NCI-H526 treated with DMSO at 0.1 percent for 48 hours (cell line): ENCODE data around the gene BAIAP2L1.
"Not testable (repeated sequence)": the region's sequence is repeated elsewhere in the genome, so short reads cannot be mapped to it uniquely, and the experiment has no call there.

Source experiments
- DNase-seq: peaks from one replicate; lab custom pipeline; 2025; lab: John Stamatoyannopoulos, UW

BAIAP2L1 gene

GRCh38 chr7:98321301-98321700, 79.6 kb downstream of the BAIAP2L1 start:
- no peak for DNase-seq

DNA sequence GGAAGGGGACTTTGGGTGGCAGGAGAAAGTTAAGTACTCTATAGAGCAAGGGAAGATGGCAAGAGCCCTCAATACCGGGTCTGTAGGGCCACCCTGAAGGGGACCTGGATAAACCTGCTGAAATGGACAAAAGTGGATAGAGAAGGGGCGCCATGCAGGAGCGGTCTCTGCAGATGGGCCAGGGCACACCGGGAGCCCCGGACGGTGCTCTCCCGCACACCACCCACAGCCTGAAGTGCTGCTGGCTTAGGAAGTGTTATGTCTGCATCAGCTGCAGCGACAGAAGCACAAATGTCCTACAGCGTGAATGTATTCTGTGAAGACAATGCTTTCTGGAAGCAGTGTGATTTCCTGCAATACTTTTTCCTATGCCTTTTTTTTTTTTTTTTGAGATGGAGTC, 81.7 kb downstream of the BAIAP2L1 start:
- no peak for DNase-seq

GRCh38 chr7:98317366-98318040, 83.4 kb downstream of the BAIAP2L1 start:
- DNase-seq, result no peak

DNA sequence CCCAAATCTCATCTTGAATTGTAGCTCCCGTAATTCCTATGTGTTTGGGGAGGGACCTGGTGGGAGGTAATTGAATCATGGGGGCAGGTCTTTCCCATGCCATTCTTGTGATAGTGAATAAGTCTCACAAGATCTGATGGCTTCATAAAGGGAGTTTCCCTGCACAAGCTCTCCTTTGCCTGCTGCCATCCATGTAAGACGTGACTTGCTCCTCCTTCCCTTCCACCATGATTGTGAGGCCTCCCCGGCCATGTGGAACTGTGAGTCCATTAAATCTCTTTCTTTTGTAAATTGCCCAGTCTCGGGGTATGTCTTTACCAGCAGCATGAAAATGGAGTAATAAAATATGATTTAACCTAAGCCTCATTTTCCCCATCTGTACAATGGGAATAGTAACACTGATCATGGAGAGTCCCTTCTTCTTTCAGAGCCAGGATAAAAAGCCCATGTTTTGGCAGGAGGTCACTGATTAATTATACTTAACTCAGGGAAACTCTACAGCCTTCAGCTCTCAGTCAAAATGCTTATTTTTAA, 84.8 kb downstream of the BAIAP2L1 start:
- DNase-seq, result not testable (repeated sequence)

DNA sequence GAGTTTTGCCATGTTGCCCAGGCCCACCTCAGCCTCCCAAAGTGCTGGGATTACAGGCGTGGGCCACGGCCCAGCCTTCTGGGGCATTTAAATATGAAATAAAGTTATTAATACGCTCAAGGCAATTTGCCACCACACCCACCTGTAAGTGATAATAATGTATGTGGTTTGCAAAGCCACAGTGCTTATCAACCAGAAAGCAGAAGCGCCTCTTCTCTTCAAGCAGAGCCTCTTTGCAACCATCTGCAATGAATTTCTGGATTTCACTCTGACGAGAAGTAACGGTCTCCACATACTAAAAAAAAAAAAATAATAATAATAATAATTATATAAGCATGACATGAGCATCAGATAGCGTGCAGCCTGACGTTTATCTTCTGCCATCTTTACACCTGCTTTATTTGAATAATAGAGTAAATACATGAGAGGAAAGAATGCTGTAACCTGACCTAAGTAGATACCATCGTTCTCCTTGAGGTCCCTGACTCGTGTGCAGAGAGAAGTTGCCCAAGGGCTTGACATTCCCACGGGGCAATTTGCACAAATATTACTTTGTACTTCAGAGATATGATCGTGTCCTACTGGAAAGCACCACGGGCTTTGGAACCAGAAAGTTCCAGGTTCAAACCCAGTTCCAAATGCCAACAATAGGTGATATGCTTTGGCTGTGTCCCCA, 85.4 kb downstream of the BAIAP2L1 start:
- peak; percentile 15 for DNase-seq

DNA sequence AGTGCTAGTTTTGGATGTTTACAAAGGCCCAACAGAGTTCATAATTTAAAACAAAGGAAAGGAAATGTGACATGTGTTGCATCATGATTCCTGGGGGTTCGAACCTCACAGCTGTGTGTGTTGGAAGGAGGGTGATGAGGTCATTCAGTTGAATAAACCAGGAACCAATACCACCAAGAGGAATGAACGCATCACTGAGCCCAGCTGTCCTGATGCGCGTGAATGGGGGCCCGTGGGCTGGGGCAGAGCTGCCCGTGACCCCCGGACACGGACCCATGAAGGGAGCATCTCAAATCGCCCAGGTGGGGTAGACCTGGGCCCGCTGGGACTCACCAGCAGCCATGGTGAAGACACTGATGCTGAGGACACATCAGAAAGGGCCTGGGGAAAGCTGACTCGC, 86.4 kb downstream of the BAIAP2L1 start:
- DNase-seq, result no peak

DNA sequence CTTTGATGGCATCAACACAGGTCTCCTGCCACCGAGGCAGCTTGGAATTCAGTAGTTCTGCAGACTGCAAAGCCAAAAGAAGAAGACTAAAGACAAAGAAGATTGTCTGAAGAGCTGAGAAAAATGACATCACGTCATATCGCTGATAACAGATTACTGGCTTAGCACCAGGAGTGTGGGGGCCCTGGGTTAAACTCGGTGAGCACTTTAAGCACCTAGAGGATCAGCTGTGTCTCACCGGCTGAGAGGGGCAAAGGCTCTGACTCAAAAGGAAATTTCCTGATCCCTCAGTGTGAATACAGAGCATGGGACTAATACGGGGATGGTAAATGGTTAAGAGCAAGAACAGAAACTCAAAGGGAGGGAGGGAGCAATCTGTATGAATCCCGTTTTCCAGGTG, 88.7 kb downstream of the BAIAP2L1 start:
- DNase-seq, result no peak

DNA sequence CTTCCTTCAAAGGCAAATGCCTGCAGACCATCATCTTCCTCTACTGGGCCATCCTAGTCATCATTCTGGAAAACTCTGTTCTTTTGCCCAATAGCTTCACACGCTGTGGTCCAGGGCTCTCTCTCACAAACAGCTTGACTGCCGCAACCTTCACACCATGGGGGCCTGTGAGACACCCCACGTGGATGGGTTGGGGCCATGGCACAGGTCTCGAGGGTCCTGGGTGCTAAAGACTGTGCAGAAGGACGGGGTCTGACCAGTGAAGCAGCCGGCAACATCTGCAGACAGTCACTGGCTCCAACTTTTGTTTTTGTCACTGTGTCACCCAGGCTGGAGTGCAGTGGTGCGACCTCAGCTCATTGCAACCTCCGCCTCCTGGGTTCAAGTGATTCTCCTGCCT, 91.3 kb downstream of the BAIAP2L1 start:
- no peak for DNase-seq

DNA sequence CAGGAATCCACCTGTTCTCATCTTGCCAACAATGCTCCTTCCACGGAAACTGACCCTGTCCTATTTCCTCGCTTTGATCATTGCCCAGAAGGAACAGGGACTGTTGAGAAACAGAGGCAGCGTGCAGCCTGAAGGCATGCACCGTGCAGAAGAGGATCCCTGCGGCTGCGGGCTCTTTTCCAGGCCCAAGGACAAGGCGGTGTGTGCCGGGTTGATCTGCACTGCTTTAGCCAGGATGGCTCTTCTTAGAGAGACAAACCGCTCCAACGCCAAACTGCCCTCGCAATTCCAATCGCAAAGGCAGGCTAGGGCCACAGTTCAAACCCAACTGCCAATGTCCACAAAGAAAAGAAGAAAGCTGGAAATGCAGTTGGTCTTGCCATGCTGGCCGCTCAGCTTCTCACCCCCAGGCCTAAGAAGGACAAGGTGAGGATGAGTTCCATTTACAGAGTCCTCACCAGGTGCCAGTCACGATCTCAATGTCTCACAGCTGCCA, 92.9 kb downstream of the BAIAP2L1 start:
- no peak for DNase-seq

GRCh38 chr7:98305951-98306535, 94.8 kb downstream of the BAIAP2L1 start:
- no peak for DNase-seq

- no peak for DNase-seq
Measured at GRCh38 chr7:98303906-98304305, 97.0 kb downstream of the BAIAP2L1 start.

DNA sequence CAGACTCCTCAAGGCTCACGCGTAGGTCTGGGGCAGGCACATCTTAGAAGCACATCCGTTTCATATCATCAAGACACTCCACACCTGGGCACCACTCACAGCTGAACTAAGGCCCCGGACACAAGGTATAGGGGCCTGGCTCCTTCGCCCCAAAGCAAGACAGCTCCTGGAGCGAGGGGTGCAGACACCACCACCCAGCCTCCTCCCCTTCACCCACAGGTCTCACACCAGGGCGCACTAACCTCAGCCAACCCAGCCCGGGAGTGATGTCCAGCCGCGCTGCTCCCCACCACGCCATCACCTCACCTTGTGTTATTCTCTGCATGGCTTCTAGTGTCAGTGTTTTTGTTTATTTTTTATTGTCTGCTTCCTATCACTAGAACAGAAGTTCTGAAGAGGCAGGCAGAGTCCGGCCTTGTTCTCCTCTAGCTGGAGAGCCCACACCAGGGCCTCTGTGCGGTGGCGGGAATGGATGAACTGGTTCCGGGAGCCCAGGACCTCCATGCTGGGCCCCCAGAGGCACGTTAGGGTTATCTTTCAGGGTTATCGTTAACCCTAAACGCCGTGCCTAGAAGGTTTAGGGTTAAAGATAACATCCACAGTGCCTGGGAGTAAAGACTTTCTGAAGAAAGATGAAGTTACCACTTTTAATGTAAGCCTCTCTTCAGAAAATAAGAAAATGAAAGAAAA, 97.6 kb downstream of the BAIAP2L1 start:
- no peak for DNase-seq

GRCh38 chr7:98301693-98302470, 99.0 kb downstream of the BAIAP2L1 start:
- DNase-seq, result no peak

DNA sequence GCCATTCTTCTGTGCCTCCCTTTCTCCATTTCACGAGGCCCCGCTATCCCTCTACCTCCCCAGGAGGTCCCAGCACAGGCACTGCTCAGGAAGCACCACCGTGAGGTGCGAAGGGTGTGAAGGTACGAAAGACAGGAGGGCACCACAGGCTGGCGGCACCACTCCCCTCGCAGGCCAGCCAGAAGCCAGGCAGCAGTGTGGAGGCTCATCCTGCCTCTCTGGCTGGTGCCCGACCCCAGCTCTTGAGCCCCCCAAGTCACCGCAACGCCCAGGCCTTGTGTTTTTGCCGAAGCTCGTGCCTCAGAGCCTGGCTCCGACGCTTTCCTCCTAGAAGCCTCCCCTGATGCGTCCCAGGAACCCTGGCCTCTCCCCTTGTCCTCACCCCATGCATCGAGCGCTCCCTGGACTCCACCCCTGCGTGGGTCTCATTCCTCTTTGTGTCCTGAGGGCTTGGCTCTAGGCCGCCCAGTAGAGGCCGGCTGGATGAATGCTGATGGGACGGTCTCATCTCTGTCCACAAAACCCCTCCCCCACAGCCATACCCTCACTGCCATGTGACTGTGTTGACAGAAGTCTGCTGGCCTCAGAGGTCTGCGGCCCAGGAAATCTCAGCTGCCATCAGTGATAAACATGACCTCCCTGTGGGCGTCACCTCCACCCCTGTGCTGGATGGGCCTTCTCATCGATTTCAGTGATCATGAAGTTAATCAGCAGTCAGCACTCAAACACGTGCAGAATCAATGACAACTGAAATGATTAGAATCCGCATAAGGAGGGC, 100.1 kb downstream of the BAIAP2L1 start:
- no peak for DNase-seq

DNA sequence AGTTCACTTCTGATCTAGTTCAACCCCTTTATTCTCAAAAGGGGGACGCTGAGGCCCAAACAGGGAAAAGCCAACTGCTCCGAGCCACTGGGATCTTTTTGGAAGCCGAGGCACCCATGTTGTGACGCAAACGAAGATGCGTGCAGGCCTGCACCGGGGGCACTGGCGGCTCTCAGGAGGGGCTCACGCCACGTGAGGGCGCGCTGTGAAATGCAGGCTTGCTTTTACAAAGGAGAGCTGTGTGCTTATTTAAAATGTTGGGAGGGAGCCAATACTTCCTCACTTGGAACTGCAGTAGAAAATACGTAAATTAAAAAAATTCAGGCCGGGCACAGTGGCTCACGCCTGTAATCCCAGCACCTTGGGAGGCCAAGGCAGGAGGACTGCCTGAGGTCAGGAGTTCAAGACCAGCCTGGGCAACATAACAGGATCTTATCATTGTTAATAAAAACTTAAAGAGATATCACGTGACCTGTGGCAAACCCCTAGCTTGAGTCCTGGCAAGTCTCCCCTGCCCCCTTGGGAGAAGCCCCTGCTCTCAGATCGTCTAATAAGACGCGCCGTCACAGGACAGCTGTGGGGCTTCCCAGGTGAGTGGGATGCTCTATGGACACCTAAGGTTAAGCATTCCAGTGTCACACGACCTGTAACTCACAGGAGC, 103.1 kb downstream of the BAIAP2L1 start:
- no peak for DNase-seq

GRCh38 chr7:98296833-98297232, 104.1 kb downstream of the BAIAP2L1 start:
- no peak for DNase-seq

DNA sequence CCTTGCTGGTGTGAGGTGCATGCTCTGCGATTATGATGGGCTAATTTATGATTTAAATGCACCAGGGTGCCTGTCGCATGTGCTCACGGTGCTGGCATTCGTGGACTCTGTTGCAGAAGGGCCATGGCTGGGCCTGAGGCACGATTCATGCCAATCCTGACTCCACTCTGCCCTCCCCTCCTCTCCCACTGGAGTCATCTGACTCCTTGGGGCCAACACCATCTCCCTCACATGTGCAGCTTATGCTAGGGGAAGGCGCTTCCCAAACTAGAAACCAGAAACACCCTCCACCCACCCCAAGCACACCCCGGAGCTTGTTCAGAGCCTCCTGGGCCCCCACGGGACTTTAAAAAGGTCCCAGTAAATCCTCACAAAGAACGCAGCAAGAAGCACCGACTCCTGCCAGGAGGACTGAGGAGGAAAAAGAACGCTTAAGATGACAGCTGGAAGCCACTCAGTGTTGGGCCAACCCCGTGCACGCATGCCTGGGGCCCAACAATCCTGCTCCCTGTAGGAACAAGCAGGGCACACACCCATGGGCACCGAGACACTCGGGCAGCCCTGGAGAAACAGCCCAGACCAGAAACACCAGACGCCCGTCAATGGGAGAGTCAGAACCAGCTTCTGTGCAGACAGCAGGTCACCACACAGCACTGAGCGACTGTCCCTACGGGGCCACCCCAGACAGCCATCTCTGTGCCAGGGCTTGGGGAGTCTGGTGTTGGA, 105.3 kb downstream of the BAIAP2L1 start:
- no peak for DNase-seq

GRCh38 chr7:98294798-98295382, 106.0 kb downstream of the BAIAP2L1 start:
- peak; percentile 46 for DNase-seq

DNA sequence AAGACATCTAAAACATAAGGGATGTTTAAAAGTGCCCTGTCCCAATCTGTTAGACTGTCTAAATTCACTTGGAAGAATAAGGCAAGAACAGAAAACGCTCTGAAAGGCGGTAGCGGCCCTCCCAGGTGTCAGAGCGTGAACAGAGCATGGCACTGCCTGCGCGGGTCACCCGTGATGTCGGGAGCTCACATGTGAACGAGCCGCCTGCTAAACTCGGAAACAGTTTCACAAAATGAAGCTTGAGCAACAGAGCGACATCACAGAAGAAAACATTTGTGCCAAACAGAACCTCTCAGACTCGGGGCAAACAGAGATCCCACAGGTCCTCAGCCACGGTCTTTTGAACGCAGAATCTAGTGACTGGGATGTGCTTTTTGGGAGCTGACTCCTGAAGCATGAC, 106.6 kb downstream of the BAIAP2L1 start:
- no peak for DNase-seq
